ENCODE data around the gene UFD1. TPM values are rescaled to one million over a fixed set of nuclear protein-coding genes. Genes with fewer than 3 reads are reported as not detected.

UFD1 gene
- total RNA-seq, 1 experiment from 2014 or later, result 115 TPM

- no peak for DNase-seq (ENCODE audit: low read depth)
Measured at GRCh38 chr22:19400881-19401280, 78.1 kb downstream of the UFD1 start.

Other genes with a start within 250 kb of the UFD1 start
- gene CLTCL1, start 187.5 kb downstream of the UFD1 start, total RNA-seq (2014; rRNA removed; shearing (Covaris generic)), result 8.9 and 9.6 TPM in 2 replicates
- 26.6 and 28.6 TPM in 2 replicates for gene HIRA, start 47.5 kb downstream of the UFD1 start, total RNA-seq (2014; rRNA removed; shearing (Covaris generic))
- 47.3 and 63.5 TPM in 2 replicates for gene MRPL40, start 46.6 kb downstream of the UFD1 start, total RNA-seq (2014; rRNA removed; shearing (Covaris generic))
- 35.9 and 45.7 TPM in 2 replicates for gene C22orf39, start 31.5 kb downstream of the UFD1 start, total RNA-seq (2014; rRNA removed; shearing (Covaris generic))
- gene CDC45, start 727 bp upstream of the UFD1 start, total RNA-seq (2014; rRNA removed; shearing (Covaris generic)), result 56.6 and 59.7 TPM in 2 replicates
- not detected in 2 replicates for gene CLDN5, start 45.2 kb upstream of the UFD1 start, total RNA-seq (2014; rRNA removed; shearing (Covaris generic))
- 2.3 and 2.8 TPM in 2 replicates for gene SEPTIN5, start 235.3 kb upstream of the UFD1 start, total RNA-seq (2014; rRNA removed; shearing (Covaris generic))
- not detected in 2 replicates for gene GP1BB, start 244.3 kb upstream of the UFD1 start, total RNA-seq (2014; rRNA removed; shearing (Covaris generic))

Measured in HT1080 (cell line).